B cell (primary cell): ENCODE measurements around the gene WDR18. TPM values are rescaled to one million over a fixed set of nuclear protein-coding genes. Genes with fewer than 3 reads are reported as not detected.

Source experiments
- ATAC-seq: fragments of 200-7000 bp; cut with Tn5 transposase; one replicate; pipeline ENCODE4 v1.10.0; 2021; ENCODE audit warnings: low read depth, mild to moderate bottlenecking, moderate number of reproducible peaks, moderate library complexity
- CTCF ChIA-PET: fragments of 350-600 bp; sonication (Branson Sonifier 250); formaldehyde crosslinking; loops from one replicate; lab custom pipeline; 2021; ENCODE audit warnings: antibody characterized with exemption, inconsistent platforms; lab: Charles Lee
- POLR2A ChIA-PET: fragments of 350-600 bp; sonication (Branson Sonifier 250); formaldehyde crosslinking; loops from one replicate; lab custom pipeline; 2021; ENCODE audit warnings: antibody characterized with exemption; lab: Charles Lee
- DNase-seq: peaks from one replicate; pipeline ENCODE4 v3.0.0; 2013
- H2AFZ ChIP-seq: 2 replicates; pipeline ENCODE4 v1.6.1; 2012; ENCODE audit warnings: mild to moderate bottlenecking, low read depth, low read length; ENCODE audit not compliant: insufficient read depth, poor library complexity, severe bottlenecking
- H3K27ac ChIP-seq, 2 donors: 1 replicate in 1 of 2; 2 replicates in 1 of 2; pipeline ENCODE4 v1.5.1; 2012 to 2013; ENCODE audit warnings: low read length in 2 of 2, mild to moderate bottlenecking in 2 of 2, moderate library complexity in 1 of 2
- H3K27me3 ChIP-seq, 4 experiments: fragments of 200-600 bp in 1 of 4; sonication (generic) in 1 of 4; replicated peaks in 1 of 4; 1 replicate in 2 of 4; 2 replicates in 2 of 4; pipeline versions ENCODE4 v1.6.1 to v1.7.0; 2013 to 2016; ENCODE audit warnings: low read length in 3 of 4, mild to moderate bottlenecking in 2 of 4, mixed read lengths in 1 of 4, moderate library complexity in 1 of 4; ENCODE audit not compliant: insufficient read depth in 4 of 4, control insufficient read depth in 3 of 4; ENCODE audit errors: control extremely low read depth in 1 of 4
- H3K36me3 ChIP-seq, 2 experiments: replicated peaks in 1 of 2; 1 replicate in 1 of 2; 2 replicates in 1 of 2; pipeline versions ENCODE4 v1.6.1 to v1.7.1; 2013; ENCODE audit warnings: low read length in 1 of 2; ENCODE audit not compliant: insufficient read depth in 2 of 2, control insufficient read depth in 1 of 2; ENCODE audit errors: control extremely low read depth in 1 of 2, extremely low read depth in 1 of 2
- H3K4me1 ChIP-seq, 2 donors: fragments of 200-600 bp in 1 of 2; sonication (generic) in 1 of 2; 1 replicate in 1 of 2; 2 replicates in 1 of 2; pipeline versions ENCODE4 v1.5.1 to v1.6.1; 2013 to 2017; ENCODE audit warnings: low read length in 2 of 2; ENCODE audit not compliant: control insufficient read depth in 2 of 2, insufficient read depth in 2 of 2
- H3K4me2 ChIP-seq: replicated peaks from 2 replicates; pipeline ENCODE3; 2012; ENCODE audit warnings: mild to moderate bottlenecking, low read depth, low read length; ENCODE audit not compliant: poor library complexity, severe bottlenecking
- H3K4me3 ChIP-seq, 5 experiments: fragments of 200-600 bp in 1 of 5; sonication (generic) in 1 of 5; 1 replicate in 3 of 5; 2 replicates in 2 of 5; pipeline versions ENCODE4 v1.5.1 to v1.7.0; 2011 to 2016; ENCODE audit warnings: low read length in 4 of 5, mild to moderate bottlenecking in 4 of 5, low read depth in 2 of 5, control low read depth in 1 of 5, moderate library complexity in 1 of 5; ENCODE audit not compliant: insufficient read depth in 1 of 5; ENCODE audit errors: control extremely low read depth in 1 of 5, extremely low read depth in 1 of 5
- H3K79me2 ChIP-seq: fragments of 200-600 bp; sonication (generic); one replicate; pipeline ENCODE4 v1.6.0; 2016; ENCODE audit warnings: low read length; ENCODE audit not compliant: control insufficient read depth, insufficient read depth
- H3K9ac ChIP-seq: fragments of 200-600 bp; sonication (generic); 2 replicates; pipeline ENCODE4 v1.6.1; 2017; ENCODE audit warnings: mild to moderate bottlenecking, low read length, moderate library complexity
- H3K9me3 ChIP-seq, 3 donors: one replicate each; pipeline versions ENCODE4 v1.6.1 to v1.7.1; 2013; ENCODE audit warnings: low read length in 2 of 3; ENCODE audit not compliant: control insufficient read depth in 2 of 3, insufficient read depth in 1 of 3; ENCODE audit errors: control extremely low read depth in 1 of 3
- H4K20me1 ChIP-seq: 2 replicates; pipeline ENCODE4 v1.6.0; 2012; ENCODE audit warnings: mild to moderate bottlenecking, low read length; ENCODE audit not compliant: insufficient read depth, control insufficient read depth, poor library complexity, severe bottlenecking
- H3K27ac Mint-ChIP-seq: one replicate; pipeline ENCODE4 v1.8.0; 2021; ENCODE audit warnings: mixed read lengths
- H3K27me3 Mint-ChIP-seq: one replicate; pipeline ENCODE4 v1.8.0; 2021; ENCODE audit warnings: mixed read lengths
- H3K4me1 Mint-ChIP-seq: one replicate; pipeline ENCODE4 v1.8.0; 2021; ENCODE audit warnings: mixed read lengths
- H3K4me3 Mint-ChIP-seq: one replicate; pipeline ENCODE4 v1.8.0; 2021; ENCODE audit warnings: mixed read lengths
- H3K9me3 Mint-ChIP-seq: one replicate; pipeline ENCODE4 v1.8.0; 2022; ENCODE audit warnings: mixed read lengths; ENCODE audit not compliant: insufficient read depth
- CTCF ChIP-seq: fragments of 200-600 bp; IDR thresholded peaks from one replicate; pipeline ENCODE4 v1.8.0; 2022; ENCODE audit warnings: antibody characterized with exemption, mild to moderate bottlenecking
- EZH2 ChIP-seq: IDR thresholded peaks from 2 replicates; pipeline ENCODE4 v1.6.1; 2012; ENCODE audit warnings: borderline replicate concordance, low read depth, mild to moderate bottlenecking, moderate library complexity, low read length; ENCODE audit not compliant: insufficient read depth, poor library complexity, severe bottlenecking
- WGBS: methylation state at CpG from one replicate; pipeline ENCODE4 v1.1.5; 2013; ENCODE audit warnings: missing lambda C conversion rate; ENCODE audit not compliant: insufficient coverage; 5-methylcytosine and 5-hydroxymethylcytosine counted together
- intact Hi-C: fragments of 100-400 bp; cut with micrococcal nuclease; formaldehyde crosslinking; loops from one replicate; pipeline ENCODE4 v1.10.0; 2022
- polyA plus RNA-seq: library from polyadenylated mRNA; depleted of rRNA; stranded (reverse); fragments of >200 nt; gene quantifications from 2 replicates; pipeline ENCODE4 v1.2.3, GENCODE V29; 2012
- total RNA-seq, 2 donors: library from RNA; stranded (reverse); fragments of 120-200 nt in 1 of 2; gene quantifications; 1 replicate in 1 of 2; 2 replicates in 1 of 2; pipeline versions ENCODE4 v1.2.3 to v1.2.4, GENCODE V29; 2013 to 2022

The WDR18 gene
- total and polyA plus RNA-seq, 2 donors (not counting 1 experiment from before 2014, with no cell fraction given) = 48.5 to 60.5 TPM

GRCh38 chr19:996051-996838, 12.1 kb downstream of the WDR18 start:
- H3K27ac ChIP-seq = no peak overlapping the region
- 22% methylated on average over 64 of the region's 64 CpGs for WGBS
- peak; percentile 62 for ATAC-seq
- DNase-seq = peak; percentile 77
- H3K4me1 Mint-ChIP-seq = peaks cover 12% of the 10 kb centered on the region
- H3K36me3 ChIP-seq = peaks cover 0 to 10% of the 10 kb centered on the region in 2 experiments
- H3K27me3 ChIP-seq = peaks cover 0 to 50% (median 26%) of the 10 kb centered on the region in 4 experiments
- H3K79me2 ChIP-seq = no peaks in the 10 kb centered on the region
- H3K9ac ChIP-seq = no peak overlapping the region
- peaks cover 16 to 17% of the 10 kb centered on the region in 2 donors for H3K4me1 ChIP-seq
- H4K20me1 ChIP-seq = peaks cover 14% of the 10 kb centered on the region
- no peaks in the 10 kb centered on the region for H3K9me3 Mint-ChIP-seq
- H3K4me3 Mint-ChIP-seq = peak overlapping the region; percentile 73
- peaks cover 21% of the 10 kb centered on the region for H3K27me3 Mint-ChIP-seq
- TF ChIP-seq CTCF (no peak), EZH2 (no peak)
- peaks cover 0 to 6% (median 0%) of the 10 kb centered on the region in 3 donors for H3K9me3 ChIP-seq
- peak overlapping the region; percentile 84 for H3K27ac Mint-ChIP-seq
- H3K4me3 ChIP-seq = peak overlapping the region in 1 of 5 experiments; percentile 8
- intact Hi-C loops = no loop called here
- H3K4me2 ChIP-seq = peak overlapping the region; percentile 57
- H2AFZ ChIP-seq = no peak overlapping the region
- ChIA-PET CTCF (interaction anchor here (1.1 to 2.4 kb wide), 4 partner anchors 12 to 78 kb away, joined by 3 to 11 read pairs (median 4); partner anchors contain the start of gene WDR18), POLR2A (interaction anchor here (0.7 to 1.4 kb wide), 4 partner anchors 12 to 91 kb away, joined by 3 to 9 read pairs (median 5); partner anchors contain the start of genes CNN2 and WDR18)

GRCh38 chr19:998064-998463, 13.9 kb downstream of the WDR18 start:
- no peaks in the 10 kb centered on the region for H3K79me2 ChIP-seq
- H3K9me3 ChIP-seq = peaks cover 0 to 6% (median 0%) of the 10 kb centered on the region in 3 donors
- peaks cover 19% of the 10 kb centered on the region for H4K20me1 ChIP-seq
- intact Hi-C loops = no loop called here
- H3K27ac ChIP-seq = no peak overlapping the region
- Mint-ChIP-seq H3K4me3 (no peak overlapping the region), H3K27ac (peak overlapping the region; percentile 4), H3K9me3 (no peaks in the 10 kb centered on the region), H3K27me3 (peaks cover 27% of the 10 kb centered on the region), H3K4me1 (peaks cover 16% of the 10 kb centered on the region)
- 70% methylated on average over 4 of the region's 6 CpGs for WGBS
- no peak overlapping the region for H3K4me3 ChIP-seq
- H3K27me3 ChIP-seq = peaks cover 0 to 65% (median 34%) of the 10 kb centered on the region in 4 experiments
- ATAC-seq (no peak), DNase-seq (no peak)
- ChIA-PET POLR2A (no interaction called here), CTCF (interaction anchor here (1.2 to 2.4 kb wide), 5 partner anchors 14 to 196 kb away, joined by 3 to 11 read pairs (median 5); partner anchors contain the start of gene WDR18)
- no peak overlapping the region for H3K4me2 ChIP-seq
- no peak overlapping the region for H2AFZ ChIP-seq
- H3K4me1 ChIP-seq = peaks cover 22 to 23% of the 10 kb centered on the region in 2 donors
- H3K9ac ChIP-seq = no peak overlapping the region
- H3K36me3 ChIP-seq = peaks cover 0 to 7% of the 10 kb centered on the region in 2 experiments
- TF ChIP-seq EZH2 (no peak), CTCF (no peak)
